Left kidney (tissue), 2 donors: Measurements from ENCODE around the gene KIF26A. TPM values are rescaled to one million over a fixed set of nuclear protein-coding genes. Genes with fewer than 3 reads are reported as not detected.

Experiments
- DNase-seq: peaks from one replicate; pipeline ENCODE4 v3.0.0-alpha.2; 2013
- polyA plus RNA-seq: library from polyadenylated mRNA; unstranded; fragments of 120-200 nt; gene quantifications from one replicate; pipeline ENCODE4 v1.2.1, GENCODE V29; 2013; ENCODE audit not compliant: insufficient read length

The KIF26A gene
- polyA plus RNA-seq, 1 donor: 6.4 TPM

DNA sequence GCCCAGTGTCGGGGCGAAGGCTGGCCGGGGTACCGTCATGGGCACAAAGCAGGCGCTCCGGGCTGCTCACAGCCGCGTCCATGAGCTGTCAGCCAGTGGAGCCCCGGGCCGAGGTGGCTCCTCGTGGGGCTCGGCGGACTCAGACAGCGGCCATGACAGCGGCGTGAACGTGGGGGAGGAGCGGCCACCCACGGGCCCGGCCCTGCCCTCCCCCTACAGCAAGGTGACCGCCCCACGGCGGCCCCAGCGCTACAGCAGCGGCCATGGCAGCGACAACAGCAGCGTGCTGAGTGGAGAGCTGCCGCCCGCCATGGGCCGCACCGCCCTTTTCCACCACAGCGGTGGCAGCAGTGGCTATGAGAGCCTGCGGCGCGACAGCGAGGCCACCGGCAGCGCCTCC is 39.0 kb downstream of the KIF26A start:
- no peak for DNase-seq

DNA sequence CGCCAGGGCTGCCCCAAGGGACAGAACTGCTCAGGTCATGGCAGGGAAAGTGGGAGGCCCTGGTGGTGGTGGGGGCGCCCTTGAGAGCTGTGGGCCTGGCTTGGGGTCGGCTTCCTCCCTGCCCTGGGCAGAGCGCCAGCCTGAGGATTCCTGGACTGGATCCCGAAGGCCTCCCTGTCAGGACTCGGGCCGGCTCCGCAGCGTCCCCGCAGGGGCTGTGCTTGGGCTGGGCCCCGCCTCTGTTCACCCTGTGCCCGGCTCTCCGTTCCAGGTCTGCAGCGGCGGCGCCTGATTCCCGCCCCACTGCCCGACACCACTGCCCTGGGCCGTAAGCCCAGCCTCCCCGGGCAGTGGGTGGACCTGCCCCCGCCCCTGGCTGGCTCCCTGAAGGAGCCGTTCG is 39.9 kb downstream of the KIF26A start:
- no peak for DNase-seq

DNA sequence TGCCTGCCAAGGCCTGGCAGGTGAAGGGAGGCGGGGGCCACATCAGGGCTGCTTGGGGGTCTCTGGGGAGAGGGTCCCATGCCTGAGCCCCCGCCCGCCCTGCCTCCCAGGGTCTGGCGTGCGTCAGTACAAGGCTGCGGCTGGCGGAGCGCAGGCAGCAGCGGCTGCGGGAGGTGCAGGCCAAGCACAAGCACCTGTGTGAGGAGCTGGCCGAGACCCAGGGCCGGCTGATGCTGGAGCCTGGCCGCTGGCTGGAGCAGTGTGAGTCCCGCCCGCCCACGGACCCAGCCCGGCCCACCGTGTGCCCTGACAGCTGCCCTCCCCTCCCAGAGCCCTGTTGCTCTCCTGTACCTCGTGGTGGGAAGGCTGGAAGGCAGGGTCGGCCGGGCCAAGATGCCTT is 40.7 kb downstream of the KIF26A start:
- DNase-seq: no peak

DNA sequence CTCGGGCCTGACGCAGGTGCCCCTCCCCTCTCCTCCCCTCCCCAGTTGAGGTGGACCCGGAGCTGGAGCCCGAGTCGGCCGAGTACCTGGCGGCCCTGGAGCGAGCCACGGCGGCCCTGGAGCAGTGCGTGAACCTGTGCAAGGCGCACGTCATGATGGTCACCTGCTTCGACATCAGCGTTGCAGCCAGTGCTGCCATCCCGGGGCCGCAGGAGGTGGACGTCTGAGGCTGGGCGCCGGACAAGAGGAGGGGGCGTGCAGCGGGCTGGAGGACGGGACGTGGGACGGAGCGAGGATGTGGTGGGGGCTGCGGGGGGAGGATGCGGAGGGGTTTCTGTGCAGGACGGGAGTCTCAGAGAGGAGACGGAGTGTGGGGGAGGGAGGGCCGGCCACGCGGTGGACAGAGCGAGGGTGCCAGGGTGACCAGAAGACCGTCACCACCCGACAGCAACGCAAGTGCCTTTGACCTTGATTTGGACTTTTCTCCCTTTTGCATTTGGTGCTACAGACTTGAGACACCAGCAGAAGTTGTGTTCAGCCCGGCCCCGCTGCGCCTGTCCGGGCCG is 41.3 kb downstream of the KIF26A start:
- DNase-seq: no peak

DNA sequence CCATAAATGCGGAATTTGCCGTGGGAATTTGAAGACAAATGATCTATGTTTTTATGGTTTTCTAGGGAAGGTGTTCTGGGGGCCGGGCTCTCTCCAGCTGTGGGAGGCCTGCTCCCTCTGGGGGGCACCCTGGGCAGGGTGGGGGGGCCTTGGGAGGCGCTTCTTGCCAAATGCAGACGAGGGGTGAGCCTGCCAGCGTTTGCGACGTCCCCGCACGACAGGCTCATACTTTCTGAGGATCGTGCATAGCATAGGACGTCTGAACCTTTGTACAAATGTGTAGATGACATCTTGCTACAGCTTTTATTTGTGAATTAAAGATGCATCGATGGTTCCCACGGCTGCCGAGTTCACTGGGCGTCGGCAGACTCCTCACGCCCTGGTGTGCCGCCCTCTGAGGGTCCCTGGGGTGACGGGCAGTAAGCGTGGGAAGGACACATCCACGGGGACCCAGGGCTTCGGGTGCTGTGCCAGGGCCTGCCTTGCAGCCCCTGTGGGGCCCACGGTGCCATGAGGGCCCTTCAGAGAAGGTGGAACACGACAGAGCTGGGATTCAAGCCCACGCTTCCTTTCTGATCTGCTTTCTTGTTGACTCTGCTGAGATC is 42.3 kb downstream of the KIF26A start:
- no peak for DNase-seq

DNA sequence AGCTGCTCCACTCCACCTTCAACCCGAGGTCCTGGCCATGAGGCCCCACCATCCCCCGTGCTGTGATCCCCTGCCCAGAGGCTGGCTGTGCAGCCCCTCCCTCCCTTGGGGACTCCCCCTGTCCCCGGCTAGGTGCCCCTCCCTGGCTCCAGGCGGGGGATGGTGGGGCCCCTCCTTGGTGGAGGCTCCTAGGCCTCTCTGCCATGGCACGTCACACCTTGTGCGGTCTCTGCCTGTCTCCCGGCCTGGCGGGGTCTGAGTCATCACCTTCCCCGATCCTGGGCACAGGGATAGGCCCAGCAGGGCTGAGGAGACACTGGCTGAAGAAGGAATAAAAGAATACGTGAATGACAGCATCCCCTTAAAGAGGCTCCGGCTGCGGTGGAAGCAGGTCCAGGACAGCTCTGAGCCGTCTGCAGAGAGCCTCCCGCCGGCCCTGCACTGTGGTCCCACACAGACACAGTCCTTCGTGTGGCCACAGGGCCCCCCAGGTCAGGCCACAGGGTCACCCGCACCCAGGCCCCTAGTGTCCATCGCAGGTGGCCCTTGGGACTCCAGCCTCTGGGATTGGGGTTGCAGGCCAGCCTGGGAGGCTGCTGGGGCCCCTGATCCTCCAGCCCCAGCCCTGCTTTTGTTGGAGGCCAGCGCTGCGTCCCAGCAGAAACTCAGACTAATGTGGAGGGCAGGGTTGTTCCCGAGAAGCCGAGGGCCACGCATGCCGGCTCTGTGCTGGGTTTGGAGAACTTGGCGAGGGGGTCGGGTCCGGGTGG is 43.6 kb downstream of the KIF26A start:
- DNase-seq: no peak

DNA sequence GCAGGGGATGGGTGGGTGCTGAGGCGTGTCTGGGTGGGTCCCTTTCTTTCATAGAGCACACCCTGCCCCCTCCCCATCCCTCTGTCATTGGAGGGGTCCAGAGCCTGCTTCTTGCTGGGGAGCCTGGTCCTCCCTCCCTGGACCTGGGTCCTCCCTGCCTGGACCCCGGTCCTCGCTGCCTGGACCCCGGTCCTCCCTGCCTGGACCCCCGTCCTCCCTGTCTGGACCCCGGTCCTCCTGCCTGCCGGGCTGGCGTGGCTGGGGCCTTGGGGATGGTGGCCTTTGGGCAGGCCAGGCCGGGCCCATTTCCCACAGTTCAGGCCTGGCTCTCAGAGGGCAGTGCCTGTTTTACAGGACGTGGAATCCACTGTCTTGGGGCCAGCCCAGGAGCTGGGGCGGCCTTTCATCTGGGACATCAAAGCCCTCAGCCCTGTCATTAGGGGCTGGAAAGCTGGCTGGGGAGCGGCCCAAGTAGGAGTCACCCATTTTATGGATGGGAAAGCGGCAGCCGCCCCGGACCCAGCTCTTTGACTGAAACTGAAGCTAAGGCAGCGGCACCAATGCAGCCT is 44.6 kb downstream of the KIF26A start:
- DNase-seq: no peak

GRCh38 chr14:104183796-104184195 is 45.4 kb downstream of the KIF26A start:
- no peak for DNase-seq

- DNase-seq: no peak
Measured at GRCh38 chr14:104184506-104184905, 46.1 kb downstream of the KIF26A start.

DNA sequence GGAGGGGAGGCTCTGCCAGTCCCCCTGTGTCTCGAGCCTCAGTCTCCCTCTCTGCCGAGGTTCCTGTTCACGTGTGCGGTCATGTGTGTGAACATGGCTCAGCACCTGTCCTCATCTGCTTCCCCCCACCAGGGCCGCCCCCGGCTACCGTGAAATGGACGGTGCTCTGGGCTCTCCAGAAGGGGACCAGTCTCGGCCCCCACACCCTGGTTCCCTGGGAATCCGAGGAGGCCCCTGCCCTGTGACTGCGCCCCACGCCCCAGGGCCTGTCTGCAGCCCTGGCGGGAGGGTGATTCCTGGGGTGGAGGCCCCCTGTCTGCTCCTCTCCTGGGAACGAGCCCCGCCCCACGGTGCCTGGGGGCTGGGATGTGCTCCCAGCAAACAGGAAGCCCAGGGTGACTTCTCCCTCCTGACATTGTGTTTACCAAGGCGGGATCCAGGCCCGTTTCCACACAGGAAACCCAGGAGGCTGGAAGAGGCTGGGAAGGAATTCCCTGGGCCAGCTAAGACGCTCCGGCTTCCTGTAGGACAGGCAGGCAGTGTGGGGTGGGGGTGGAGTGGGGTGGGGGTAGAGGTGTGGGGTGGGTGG is 46.6 kb downstream of the KIF26A start:
- DNase-seq: no peak

- DNase-seq: no peak
Measured at GRCh38 chr14:104185916-104186495, 47.6 kb downstream of the KIF26A start.

DNA sequence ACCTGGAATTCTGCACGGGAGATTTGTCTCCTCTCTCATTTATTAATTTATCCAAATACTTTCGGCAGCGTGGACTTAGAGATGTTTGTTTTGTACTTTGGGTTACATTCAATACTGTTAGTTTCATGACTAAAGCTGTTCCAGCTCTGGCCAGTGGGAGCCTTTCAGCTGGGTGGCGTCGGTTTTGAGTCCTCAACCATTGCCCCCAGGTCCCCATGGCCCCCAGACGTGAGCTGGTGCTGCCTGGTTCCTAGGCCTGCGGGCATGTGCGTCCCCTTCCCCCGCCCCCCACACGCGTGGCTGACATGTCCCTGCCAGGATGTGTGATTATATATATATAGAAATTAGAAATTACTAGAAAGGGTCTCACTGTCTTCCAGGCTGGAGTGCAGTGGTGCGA is 48.2 kb downstream of the KIF26A start:
- DNase-seq: no peak

DNA sequence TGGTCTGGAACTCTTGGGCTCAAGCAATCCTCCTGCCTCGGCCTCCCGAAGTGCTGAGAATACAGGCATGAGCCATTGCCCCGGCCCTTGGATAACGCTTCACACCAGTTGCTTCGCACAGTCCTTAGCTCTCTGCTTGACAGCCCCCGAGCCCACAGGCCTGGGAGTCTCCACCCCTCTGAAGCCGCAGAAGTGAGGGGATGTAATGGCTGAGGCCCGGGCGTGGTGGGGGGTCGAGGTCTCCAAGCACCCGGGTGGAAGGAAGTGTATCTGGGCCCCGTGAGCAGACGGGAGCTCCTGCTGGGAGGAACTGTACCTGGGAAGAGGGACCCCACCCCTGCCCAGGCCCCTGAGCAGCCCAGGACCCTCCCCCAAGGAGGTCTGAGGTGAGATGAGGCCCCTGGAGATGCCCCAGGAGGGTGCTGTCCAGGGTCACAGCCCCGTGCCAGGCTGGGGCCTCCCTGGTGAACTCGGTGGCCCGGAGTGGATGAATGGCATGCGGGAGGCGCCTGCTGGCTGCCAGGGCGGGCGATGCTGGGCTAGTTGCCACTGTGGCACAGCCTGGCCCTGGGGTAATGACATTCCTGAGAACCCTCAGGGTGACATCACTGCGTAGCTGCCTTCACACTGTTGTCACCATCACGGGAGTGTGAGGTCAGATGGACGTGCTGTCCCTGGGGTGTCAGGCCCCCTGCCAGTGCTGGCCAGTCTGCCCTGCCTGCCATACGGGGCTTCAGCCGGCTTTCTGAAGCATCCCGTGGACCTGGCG is 48.9 kb downstream of the KIF26A start:
- no peak for DNase-seq

- DNase-seq: no peak
Measured at GRCh38 chr14:104187931-104188726, 49.7 kb downstream of the KIF26A start.

DNA sequence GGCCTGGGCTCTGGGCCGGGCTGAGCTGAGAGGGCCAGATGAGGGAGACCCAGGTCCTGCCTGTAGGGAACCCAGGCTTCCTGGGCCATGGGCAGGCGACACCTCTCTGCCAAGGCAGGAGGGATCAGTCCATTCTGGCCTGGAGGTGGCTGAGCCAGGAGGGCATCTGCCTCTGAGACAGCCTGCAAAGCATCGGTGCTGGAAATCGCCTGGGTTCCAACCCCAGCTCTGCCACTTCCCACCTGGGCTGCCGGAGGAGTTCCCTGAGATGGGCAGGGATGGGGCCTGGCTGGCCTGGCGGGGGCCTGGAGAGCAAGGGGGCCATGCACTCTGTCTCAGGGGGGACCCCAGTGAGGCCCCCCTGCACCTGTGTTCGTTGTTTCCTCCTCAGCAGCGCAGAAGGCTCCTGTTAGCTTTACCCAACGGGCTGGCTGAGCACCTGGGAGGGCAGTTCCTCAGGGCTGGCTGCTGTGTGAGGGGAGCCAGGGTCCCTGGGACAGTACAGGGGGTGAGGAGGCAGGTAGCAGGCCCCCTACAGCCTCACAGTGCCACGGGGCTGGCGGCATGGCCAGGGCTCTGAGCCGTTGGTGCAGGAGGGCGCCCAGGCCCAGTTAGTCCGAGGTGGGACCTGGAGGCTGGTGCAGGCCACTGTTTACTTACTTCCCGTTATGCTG is 50.5 kb downstream of the KIF26A start:
- DNase-seq: no peak

GRCh38 chr14:104189629-104190335 is 51.4 kb downstream of the KIF26A start:
- no peak for DNase-seq

DNA sequence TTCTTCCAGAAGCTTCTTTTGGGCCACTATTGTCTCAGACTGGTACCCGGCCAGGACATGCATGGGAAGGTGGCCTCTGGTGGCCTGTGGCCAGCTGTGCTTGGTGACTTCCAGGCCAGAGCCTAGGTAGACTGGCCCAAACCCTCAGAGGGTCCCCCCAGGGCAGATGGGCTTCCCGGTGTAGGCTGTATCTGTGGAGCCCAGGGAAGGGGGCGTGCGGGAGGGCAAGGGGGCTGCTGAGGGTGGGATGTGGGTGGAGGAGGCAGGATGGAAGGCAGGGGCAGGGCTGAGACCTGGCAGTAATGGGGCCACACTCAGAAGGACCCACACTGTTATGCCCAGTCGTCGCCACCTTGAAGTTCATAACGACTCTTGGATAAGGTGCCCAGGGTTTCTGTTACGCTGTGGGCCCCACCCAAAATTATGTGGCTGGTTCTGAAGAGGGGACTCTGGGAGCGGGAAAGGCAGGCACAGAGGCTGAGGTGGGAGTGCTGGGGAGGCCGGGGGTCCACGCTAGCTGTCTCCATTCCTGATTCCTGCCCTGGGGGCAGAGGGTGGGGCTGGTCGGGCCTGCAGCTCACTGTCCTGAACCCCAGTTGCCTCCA is 52.1 kb downstream of the KIF26A start:
- no peak for DNase-seq

GRCh38 chr14:104191409-104191997 is 53.1 kb downstream of the KIF26A start:
- DNase-seq: no peak
